DND-41 (cell line): ENCODE results near the gene TTYH1.
A peak's percentile ranks its signal among the peaks of the same experiment; 100 is the strongest.

Experiments
- ATAC-seq: fragments of 200-7000 bp; cut with Tn5 transposase; 3 replicates; pipeline ENCODE4 v1.9.1; 2021; ENCODE audit warnings: low read depth; ENCODE audit not compliant: insufficient read depth
- DNase-seq: peaks from one replicate; pipeline ENCODE4 v3.0.0-alpha.2; 2020
- H2AFZ ChIP-seq: 2 replicates; pipeline ENCODE4 v1.6.0; 2012; ENCODE audit warnings: low read depth, low read length
- H3K27ac ChIP-seq: 2 replicates; pipeline ENCODE4 v1.5.1; 2012; ENCODE audit warnings: low read length, inconsistent platforms
- H3K27me3 ChIP-seq: fragments of 200-600 bp; sonication (generic); 2 replicates; pipeline ENCODE4 v1.6.0; 2012; ENCODE audit warnings: low read length, mild to moderate bottlenecking, inconsistent platforms; ENCODE audit not compliant: insufficient read depth, poor library complexity
- H3K36me3 ChIP-seq: 2 replicates; pipeline ENCODE4 v1.5.1; 2012; ENCODE audit warnings: low read length, inconsistent platforms; ENCODE audit not compliant: insufficient read depth
- H3K4me1 ChIP-seq: 2 replicates; pipeline ENCODE4 v1.5.1; 2012; ENCODE audit warnings: mild to moderate bottlenecking, low read length; ENCODE audit not compliant: insufficient read depth
- H3K4me2 ChIP-seq: 2 replicates; pipeline ENCODE4 v1.6.0; 2012; ENCODE audit warnings: mild to moderate bottlenecking, moderate library complexity, low read length, inconsistent platforms; ENCODE audit not compliant: insufficient read depth
- H3K4me3 ChIP-seq, 2 experiments: fragments of 200-600 bp in 1 of 2; shearing (Covaris generic) in 1 of 2; 2 replicates each; pipeline ENCODE4 v1.5.1; 2012 to 2016; ENCODE audit warnings: inconsistent platforms in 2 of 2, low read length in 2 of 2, mild to moderate bottlenecking in 2 of 2, low read depth in 1 of 2, moderate library complexity in 1 of 2
- H3K79me2 ChIP-seq: 2 replicates; pipeline ENCODE4 v1.6.0; 2012; ENCODE audit warnings: low read length, inconsistent platforms; ENCODE audit not compliant: insufficient read depth
- H3K9ac ChIP-seq: 2 replicates; pipeline ENCODE4 v1.6.0; 2012; ENCODE audit warnings: low read depth, mild to moderate bottlenecking, inconsistent platforms, low read length, moderate library complexity
- H3K9me3 ChIP-seq: 2 replicates; pipeline ENCODE4 v1.5.1; 2012; ENCODE audit warnings: low read length, moderate library complexity, mild to moderate bottlenecking, inconsistent platforms; ENCODE audit not compliant: insufficient read depth, severe bottlenecking
- H4K20me1 ChIP-seq: 2 replicates; pipeline ENCODE4 v1.6.0; 2012; ENCODE audit warnings: low read length; ENCODE audit not compliant: insufficient read depth
- CTCF ChIP-seq: IDR thresholded peaks from 2 replicates; pipeline ENCODE4 v1.5.1; 2012; ENCODE audit warnings: borderline replicate concordance, low read length, moderate library complexity, mild to moderate bottlenecking; ENCODE audit not compliant: poor library complexity, severe bottlenecking; ENCODE audit errors: extremely low read depth
- EZH2 ChIP-seq: IDR thresholded peaks from 3 replicates; pipeline ENCODE4 v1.6.1; 2012; ENCODE audit warnings: borderline replicate concordance, low read depth, mild to moderate bottlenecking, moderate library complexity, low read length, inconsistent platforms; ENCODE audit not compliant: severe bottlenecking

Gene TTYH1

GRCh38 chr19:54480051-54480450, 64.8 kb downstream of the TTYH1 start:
- Histone ChIP-seq H2AFZ (no peak overlapping the region), H3K36me3 (no peaks in the 10 kb centered on the region), H3K79me2 (no peaks in the 10 kb centered on the region), H3K9ac (no peak overlapping the region), H4K20me1 (no peaks in the 10 kb centered on the region), H3K9me3 (no peaks in the 10 kb centered on the region), H3K4me3 (no peak overlapping the region), H3K4me2 (no peak overlapping the region), H3K4me1 (no peaks in the 10 kb centered on the region), H3K27me3 (no peaks in the 10 kb centered on the region), H3K27ac (no peak overlapping the region)
- ATAC-seq: no peak
- DNase-seq: no peak
- TF ChIP-seq CTCF: no peak
- no peak for TF ChIP-seq EZH2

- ATAC-seq: peak; percentile 73; the same call in 2 of the 3 replicates
- peak; percentile 77 for TF ChIP-seq CTCF
- TF ChIP-seq EZH2: no peak
- Histone ChIP-seq H3K4me2 (no peak overlapping the region), H3K9me3 (no peaks in the 10 kb centered on the region), H3K4me1 (no peaks in the 10 kb centered on the region), H2AFZ (no peak overlapping the region), H3K27me3 (no peaks in the 10 kb centered on the region), H3K36me3 (no peaks in the 10 kb centered on the region), H3K9ac (no peak overlapping the region), H3K79me2 (no peaks in the 10 kb centered on the region), H3K27ac (no peak overlapping the region), H4K20me1 (no peaks in the 10 kb centered on the region), H3K4me3 (no peak overlapping the region)
- peak; percentile 47 for DNase-seq
These were observed 66.2 kb downstream of the TTYH1 start for GRCh38 chr19:54481326-54481930.

GRCh38 chr19:54482889-54483288, 67.6 kb downstream of the TTYH1 start:
- H3K4me2 ChIP-seq: no peak overlapping the region
- H3K9me3 ChIP-seq: no peaks in the 10 kb centered on the region
- no peak overlapping the region for H3K9ac ChIP-seq
- H2AFZ ChIP-seq: no peak overlapping the region
- H3K4me1 ChIP-seq: no peaks in the 10 kb centered on the region
- H3K79me2 ChIP-seq: no peaks in the 10 kb centered on the region
- DNase-seq: no peak
- no peak overlapping the region for H3K4me3 ChIP-seq
- ATAC-seq: no peak
- no peaks in the 10 kb centered on the region for H3K27me3 ChIP-seq
- TF ChIP-seq CTCF (no peak), EZH2 (no peak)
- H4K20me1 ChIP-seq: no peaks in the 10 kb centered on the region
- H3K27ac ChIP-seq: no peak overlapping the region
- no peaks in the 10 kb centered on the region for H3K36me3 ChIP-seq

GRCh38 chr19:54484451-54484850, 69.2 kb downstream of the TTYH1 start:
- TF ChIP-seq EZH2 (no peak), CTCF (no peak)
- Histone ChIP-seq H3K79me2 (no peaks in the 10 kb centered on the region), H3K27ac (no peak overlapping the region), H3K9me3 (no peaks in the 10 kb centered on the region), H3K27me3 (no peaks in the 10 kb centered on the region), H3K9ac (no peak overlapping the region), H3K4me2 (no peak overlapping the region), H3K4me1 (no peaks in the 10 kb centered on the region), H3K4me3 (no peak overlapping the region), H3K36me3 (no peaks in the 10 kb centered on the region), H4K20me1 (no peaks in the 10 kb centered on the region), H2AFZ (no peak overlapping the region)
- ATAC-seq (no peak), DNase-seq (no peak)
